Thyroid gland (tissue), 4 donors: ENCODE data around the gene E2F3. TPM values are rescaled to one million over a fixed set of nuclear protein-coding genes. Genes with fewer than 3 reads are reported as not detected.

ENCODE experiments used
- DNase-seq, 2 donors: peaks; one replicate each; pipeline ENCODE4 v3.0.0-alpha.2; 2019
- H3K27ac ChIP-seq, 3 donors: fragments of 200-600 bp; sonication (generic); 1 replicate in 2 of 3; 2 replicates in 1 of 3; pipeline ENCODE4 v1.5.1; 2016 to 2019; ENCODE audit warnings: mild to moderate bottlenecking in 1 of 3, moderate library complexity in 1 of 3
- H3K27me3 ChIP-seq: fragments of 200-600 bp; sonication (generic); one replicate; pipeline ENCODE4 v1.5.1; 2019
- H3K36me3 ChIP-seq, 2 donors: fragments of 200-600 bp; sonication (generic); one replicate each; pipeline ENCODE4 v1.5.1; 2016 to 2019
- H3K4me1 ChIP-seq, 2 donors: fragments of 200-600 bp; sonication (generic); one replicate each; pipeline ENCODE4 v1.5.1; 2017 to 2019
- H3K4me3 ChIP-seq, 3 donors: fragments of 200-600 bp; sonication (generic); replicated peaks in 1 of 3; 1 replicate in 2 of 3; 2 replicates in 1 of 3; pipeline ENCODE4 v1.5.1; 2016; ENCODE audit warnings: mild to moderate bottlenecking in 1 of 3
- H3K9me3 ChIP-seq: fragments of 200-600 bp; sonication (generic); one replicate; pipeline ENCODE4 v1.5.1; 2017
- CTCF ChIP-seq, 6 experiments: fragments of 200-600 bp in 3 of 6; fragments of 450-650 bp in 3 of 6; sonication (generic) in 3 of 6; IDR thresholded peaks; one replicate each; pipeline ENCODE4 v1.5.1; 2016 to 2019; ENCODE audit warnings: antibody characterized with exemption in 6 of 6, mild to moderate bottlenecking in 2 of 6, inconsistent platforms in 1 of 6, moderate library complexity in 1 of 6
- POLR2A ChIP-seq, 2 donors: fragments of 450-650 bp; IDR thresholded peaks; one replicate each; pipeline ENCODE4 v1.6.1; 2017; ENCODE audit warnings: antibody characterized with exemption in 2 of 2, mild to moderate bottlenecking in 2 of 2, moderate library complexity in 1 of 2
- WGBS, 2 donors: methylation state at CpG; one replicate each; pipeline ENCODE4 v1.1.5; 2017; 5-methylcytosine and 5-hydroxymethylcytosine counted together
- intact Hi-C: fragments of 100-400 bp; cut with DNase I; formaldehyde crosslinking; loops from one replicate; pipeline ENCODE4 v1.15.1; 2023
- total RNA-seq, 4 donors: library from RNA; depleted of rRNA; stranded (reverse); fragments of >200 nt; gene quantifications; one replicate each; pipeline ENCODE4 v1.2.3, GENCODE V29; 2016

Gene E2F3
- total RNA-seq, 4 donors from 2014 or later = 9.4 to 18.0 (median 12.4) TPM

- 82 to 93% methylated on average over 1 of the region's 1 CpG for whole genome bisulfite sequencing, 2 donors
- intact Hi-C loops = no loop called here
- peak overlapping the region in 2 of 3 donors; percentile 29 to 47 for H3K27ac ChIP-seq
- peaks cover 32 to 57% of the 10 kb centered on the region in 2 donors for H3K4me1 ChIP-seq
- TF ChIP-seq POLR2A (IDR thresholded peaks at IDR 0.05) (no peak), CTCF (IDR thresholded peaks at IDR 0.05) (no peak)
- peaks cover 0 to 3% of the 10 kb centered on the region in 2 donors for H3K36me3 ChIP-seq
- DNase-seq = no peak
- H3K9me3 ChIP-seq = no peaks in the 10 kb centered on the region
- H3K27me3 ChIP-seq = no peaks in the 10 kb centered on the region
- H3K4me3 ChIP-seq = no peak overlapping the region
These were observed 136.5 kb downstream of the E2F3 start for GRCh38 chr6:20538131-20538662.

- DNase-seq = no peak
- WGBS, 2 donors = 40 to 49% methylated on average over 4 of the region's 4 CpGs
- peaks cover 0 to 3% of the 10 kb centered on the region in 2 donors for H3K36me3 ChIP-seq
- TF ChIP-seq CTCF (IDR thresholded peaks at IDR 0.05) (no peak), POLR2A (IDR thresholded peaks at IDR 0.05) (no peak)
- intact Hi-C loops = no loop called here
- peaks cover 30 to 59% of the 10 kb centered on the region in 2 donors for H3K4me1 ChIP-seq
- H3K4me3 ChIP-seq = no peak overlapping the region
- no peaks in the 10 kb centered on the region for H3K27me3 ChIP-seq
- H3K9me3 ChIP-seq = no peaks in the 10 kb centered on the region
- H3K27ac ChIP-seq = peak overlapping the region; percentile 15 to 47 (median 29)
These were observed 137.2 kb downstream of the E2F3 start for GRCh38 chr6:20538907-20539306.

- peaks cover 28 to 59% of the 10 kb centered on the region in 2 donors for H3K4me1 ChIP-seq
- H3K9me3 ChIP-seq = no peaks in the 10 kb centered on the region
- no peaks in the 10 kb centered on the region for H3K27me3 ChIP-seq
- peak; percentile 43 to 47 for DNase-seq
- no peak overlapping the region for H3K4me3 ChIP-seq
- intact Hi-C loops = no loop called here
- 37 to 44% methylated on average over 2 of the region's 2 CpGs for WGBS, 2 donors
- TF ChIP-seq CTCF (IDR thresholded peaks at IDR 0.05) (no peak), POLR2A (IDR thresholded peaks at IDR 0.05) (no peak)
- H3K27ac ChIP-seq = peak overlapping the region; percentile 19 to 62 (median 47)
- peaks cover 0 to 3% of the 10 kb centered on the region in 2 donors for H3K36me3 ChIP-seq
These were observed 137.7 kb downstream of the E2F3 start for GRCh38 chr6:20539387-20539786.

DNA sequence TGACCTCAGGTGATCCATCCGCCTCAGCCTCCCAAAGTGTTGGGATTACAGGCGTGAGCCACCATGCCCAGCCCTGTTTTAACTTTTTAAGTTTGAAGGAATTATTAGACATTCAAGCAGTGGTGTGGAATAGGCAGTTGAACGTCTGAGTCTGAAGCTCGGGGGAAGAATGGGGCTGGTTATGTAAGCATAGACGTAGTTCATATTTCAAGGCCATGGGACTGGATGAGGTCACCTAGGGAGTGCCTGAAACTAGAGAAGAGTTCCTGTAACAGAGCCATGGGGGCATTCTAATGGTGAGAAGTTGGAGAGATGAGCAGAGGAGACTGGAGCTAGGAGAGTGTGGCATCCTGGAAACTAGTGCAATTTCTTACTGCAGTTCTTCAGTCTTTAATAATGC lies 139.0 kb downstream of the E2F3 start:
- H3K27ac ChIP-seq = peak overlapping the region; percentile 19 to 62 (median 41)
- 68 to 74% methylated on average over 5 of the region's 5 CpGs for WGBS, 2 donors
- no peaks in the 10 kb centered on the region for H3K27me3 ChIP-seq
- intact Hi-C loops = no loop called here
- DNase-seq = no peak
- H3K4me3 ChIP-seq = no peak overlapping the region
- H3K4me1 ChIP-seq = peaks cover 28 to 52% of the 10 kb centered on the region in 2 donors
- no peak for TF ChIP-seq POLR2A (IDR thresholded peaks at IDR 0.05)
- no peak for TF ChIP-seq CTCF (IDR thresholded peaks at IDR 0.05)
- peaks cover 0 to 3% of the 10 kb centered on the region in 2 donors for H3K36me3 ChIP-seq
- H3K9me3 ChIP-seq = no peaks in the 10 kb centered on the region

DNA sequence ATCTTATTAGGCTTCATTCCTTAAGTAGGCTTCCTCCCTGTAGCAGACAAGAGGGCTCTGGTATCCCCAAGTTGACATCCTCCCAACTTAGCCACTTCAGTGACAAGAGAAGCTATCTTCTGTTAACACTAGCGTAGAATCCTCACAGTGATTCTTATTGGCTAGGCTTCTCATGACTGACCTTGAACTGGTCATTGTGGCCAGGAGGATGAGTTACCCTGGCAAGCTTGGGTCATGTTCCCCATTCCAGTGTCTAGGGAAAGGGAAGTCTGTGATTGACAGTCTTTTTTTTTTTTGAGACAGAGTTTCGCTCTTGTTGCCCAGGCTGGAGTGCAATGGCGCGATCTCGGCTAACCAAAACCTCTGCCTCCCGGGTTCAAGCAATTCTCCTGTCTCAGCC lies 139.7 kb downstream of the E2F3 start:
- intact Hi-C loops = no loop called here
- H3K9me3 ChIP-seq = no peaks in the 10 kb centered on the region
- TF ChIP-seq POLR2A (IDR thresholded peaks at IDR 0.05) = no peak
- no peak for TF ChIP-seq CTCF (IDR thresholded peaks at IDR 0.05)
- peaks cover 28 to 52% of the 10 kb centered on the region in 2 donors for H3K4me1 ChIP-seq
- peak overlapping the region; percentile 8 to 62 (median 41) for H3K27ac ChIP-seq
- H3K27me3 ChIP-seq = no peaks in the 10 kb centered on the region
- 95 to 100% methylated on average over 6 of the region's 6 CpGs for WGBS, 2 donors
- H3K36me3 ChIP-seq = peaks cover 0 to 3% of the 10 kb centered on the region in 2 donors
- DNase-seq = no peak
- H3K4me3 ChIP-seq = no peak overlapping the region
